Right atrium auricular region (tissue), 2 donors: ENCODE data around the gene CPSF4L. TPM values are rescaled to one million over a fixed set of nuclear protein-coding genes. Genes with fewer than 3 reads are reported as not detected.

ENCODE experiments used
- DNase-seq: peaks from one replicate; pipeline ENCODE4 v3.0.0-alpha.2; 2019; ENCODE audit warnings: low spot score
- H3K27ac ChIP-seq, 2 donors: fragments of 200-600 bp; sonication (generic); 1 replicate in 1 of 2; 2 replicates in 1 of 2; pipeline ENCODE4 v1.5.1; 2016 to 2019
- H3K27me3 ChIP-seq, 2 donors: fragments of 200-600 bp; sonication (generic); one replicate each; pipeline versions ENCODE4 v1.5.1 to v1.6.0; 2017 to 2019
- H3K36me3 ChIP-seq: fragments of 200-600 bp; sonication (generic); one replicate; pipeline ENCODE4 v1.5.1; 2016
- H3K4me1 ChIP-seq, 2 donors: fragments of 200-600 bp; sonication (generic); one replicate each; pipeline versions ENCODE4 v1.5.1 to v1.6.0; 2017 to 2019
- H3K4me3 ChIP-seq, 2 donors: fragments of 200-600 bp; sonication (generic); 1 replicate in 1 of 2; 2 replicates in 1 of 2; pipeline ENCODE4 v1.5.1; 2017 to 2019; ENCODE audit warnings: mild to moderate bottlenecking in 1 of 2, moderate library complexity in 1 of 2
- H3K9me3 ChIP-seq, 2 donors: fragments of 200-600 bp; sonication (generic); one replicate each; pipeline ENCODE4 v1.5.1; 2019
- CTCF ChIP-seq, 2 donors: fragments of 200-600 bp; sonication (generic); IDR thresholded peaks; one replicate each; pipeline ENCODE4 v1.5.1; 2019; ENCODE audit warnings: antibody characterized with exemption in 2 of 2
- total RNA-seq, 2 donors: library from RNA; depleted of rRNA; stranded (reverse); fragments of >200 nt; gene quantifications; one replicate each; pipeline ENCODE4 v1.1.0, GENCODE V29; 2016

The CPSF4L gene
- total RNA-seq, 2 donors from 2014 or later = not detected

DNA sequence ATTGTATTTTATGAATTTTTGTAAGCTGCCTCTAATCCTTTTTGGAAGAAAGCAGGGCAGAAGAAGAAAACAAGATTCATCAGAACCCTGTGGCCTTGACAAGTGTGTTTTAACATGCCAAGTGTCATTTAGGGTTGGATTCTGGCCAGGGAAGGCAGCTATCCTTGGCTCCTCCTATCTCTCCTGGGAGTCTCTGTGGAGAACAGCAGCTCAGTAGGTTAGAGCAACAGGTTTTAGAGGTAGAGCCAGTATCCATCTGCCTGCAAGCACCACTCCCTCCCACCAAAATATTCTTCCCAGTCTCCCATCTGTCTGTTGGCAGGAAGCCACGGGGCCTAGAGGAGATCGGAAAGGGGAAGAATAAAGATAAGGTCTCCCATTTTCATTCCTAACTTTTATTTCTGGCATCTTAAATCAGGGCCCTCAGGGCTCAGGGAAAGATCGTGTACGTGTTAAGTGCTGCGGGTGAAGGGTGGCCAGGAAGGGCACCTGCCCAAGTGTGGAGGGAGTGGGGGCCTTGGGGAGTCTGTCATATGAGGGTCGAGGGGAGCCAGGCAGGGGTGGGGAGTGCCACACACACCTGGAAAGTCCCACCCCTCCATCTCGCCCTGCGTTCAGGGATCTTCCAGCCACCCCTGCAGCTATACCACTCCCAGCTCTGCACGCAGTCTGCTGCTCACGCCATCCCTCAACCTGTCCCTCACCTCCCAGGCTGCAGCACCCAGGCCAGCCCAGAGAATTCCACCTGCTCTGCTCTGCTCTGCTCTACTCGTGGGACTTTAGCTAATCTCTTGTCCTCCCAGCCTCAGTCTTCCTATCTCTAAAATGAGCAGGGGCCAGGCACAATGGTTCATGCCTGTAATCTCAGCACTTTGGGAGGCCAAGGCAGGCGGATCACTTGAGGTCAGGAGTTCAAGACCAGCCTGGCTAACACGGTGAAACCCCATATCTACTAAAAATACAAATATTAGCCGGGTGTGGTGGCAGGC is 17.1 kb upstream of the CPSF4L start:
- no peak overlapping the region for H3K4me3 ChIP-seq
- peak overlapping the region; percentile 75 to 77 for H3K27ac ChIP-seq
- no peaks in the 10 kb centered on the region for H3K27me3 ChIP-seq
- H3K9me3 ChIP-seq = no peaks in the 10 kb centered on the region
- peaks cover 0 to 25% of the 10 kb centered on the region in 2 donors for H3K4me1 ChIP-seq
- no peak for DNase-seq
- H3K36me3 ChIP-seq = peaks cover 4% of the 10 kb centered on the region
- no peak for TF ChIP-seq CTCF (IDR thresholded peaks at IDR 0.05)

DNA sequence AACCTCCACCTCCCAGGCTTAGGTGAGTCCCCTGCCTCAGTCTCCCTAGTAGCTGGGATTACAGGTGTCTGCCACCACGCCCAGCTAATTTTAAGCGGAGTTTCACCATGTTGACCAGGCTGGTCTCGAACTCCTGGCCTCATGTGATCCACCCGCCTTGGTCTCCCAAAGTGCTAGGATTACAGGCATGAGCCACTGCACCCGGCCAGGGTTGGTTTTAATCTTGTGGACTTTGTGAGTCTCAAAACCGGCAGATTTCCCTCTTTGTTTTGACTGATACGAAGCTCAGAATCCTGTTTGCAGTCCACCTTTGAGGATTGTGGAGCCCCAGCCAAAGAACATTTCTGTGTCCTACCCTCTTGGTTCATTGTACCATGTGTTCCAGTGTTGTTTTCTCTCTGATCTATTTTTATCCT is 16.4 kb upstream of the CPSF4L start:
- no peak overlapping the region for H3K4me3 ChIP-seq
- DNase-seq = no peak
- no peaks in the 10 kb centered on the region for H3K27me3 ChIP-seq
- H3K36me3 ChIP-seq = peaks cover 4% of the 10 kb centered on the region
- H3K9me3 ChIP-seq = no peaks in the 10 kb centered on the region
- H3K4me1 ChIP-seq = peaks cover 0 to 25% of the 10 kb centered on the region in 2 donors
- no peak for TF ChIP-seq CTCF (IDR thresholded peaks at IDR 0.05)
- peak overlapping the region; percentile 75 to 77 for H3K27ac ChIP-seq

GRCh38 chr17:73274490-73274889 is 12.8 kb upstream of the CPSF4L start:
- H3K36me3 ChIP-seq = no peaks in the 10 kb centered on the region
- no peaks in the 10 kb centered on the region for H3K9me3 ChIP-seq
- TF ChIP-seq CTCF (IDR thresholded peaks at IDR 0.05) = no peak
- H3K4me3 ChIP-seq = no peak overlapping the region
- H3K27ac ChIP-seq = no peak overlapping the region
- no peak for DNase-seq
- H3K27me3 ChIP-seq = no peaks in the 10 kb centered on the region
- peaks cover 0 to 20% of the 10 kb centered on the region in 2 donors for H3K4me1 ChIP-seq

- H3K27ac ChIP-seq = no peak overlapping the region
- TF ChIP-seq CTCF (IDR thresholded peaks at IDR 0.05) = no peak
- H3K27me3 ChIP-seq = no peaks in the 10 kb centered on the region
- H3K4me1 ChIP-seq = peaks cover 0 to 4% of the 10 kb centered on the region in 2 donors
- DNase-seq = no peak
- H3K9me3 ChIP-seq = no peaks in the 10 kb centered on the region
- no peak overlapping the region for H3K4me3 ChIP-seq
- no peaks in the 10 kb centered on the region for H3K36me3 ChIP-seq
Measured at GRCh38 chr17:73272906-73273218, 11.2 kb upstream of the CPSF4L start.

- no peaks in the 10 kb centered on the region for H3K4me1 ChIP-seq
- no peak for DNase-seq
- TF ChIP-seq CTCF (IDR thresholded peaks at IDR 0.05) = no peak
- H3K27me3 ChIP-seq = no peaks in the 10 kb centered on the region
- H3K9me3 ChIP-seq = no peaks in the 10 kb centered on the region
- no peaks in the 10 kb centered on the region for H3K36me3 ChIP-seq
- H3K27ac ChIP-seq = no peak overlapping the region
- no peak overlapping the region for H3K4me3 ChIP-seq
Measured at GRCh38 chr17:73271072-73271471, 9.4 kb upstream of the CPSF4L start.
